ENCODE results near the gene LHFPL3.

LHFPL3 gene

GRCh38 chr7:104371980-104372357 lies 43.6 kb downstream of the LHFPL3 start:
- no peak for DNase-seq

- DNase-seq, result no peak
Measured at GRCh38 chr7:104382616-104383015, 54.2 kb downstream of the LHFPL3 start.

- no peak for DNase-seq
Measured at GRCh38 chr7:104386943-104387342, 58.5 kb downstream of the LHFPL3 start.

- DNase-seq, result no peak
Measured at GRCh38 chr7:104388222-104388621, 59.8 kb downstream of the LHFPL3 start.

- no peak for DNase-seq
Measured at GRCh38 chr7:104395162-104395561, 66.8 kb downstream of the LHFPL3 start.

GRCh38 chr7:104397442-104397841 lies 69.0 kb downstream of the LHFPL3 start:
- DNase-seq, result no peak

- no peak for DNase-seq
Measured at GRCh38 chr7:104408371-104408770, 80.0 kb downstream of the LHFPL3 start.

GRCh38 chr7:104410742-104411141 lies 82.3 kb downstream of the LHFPL3 start:
- DNase-seq, result no peak

GRCh38 chr7:104412911-104413310 lies 84.5 kb downstream of the LHFPL3 start:
- DNase-seq, result no peak

- no peak for DNase-seq
Measured at GRCh38 chr7:104414216-104414615, 85.8 kb downstream of the LHFPL3 start.

- DNase-seq, result no peak
Measured at GRCh38 chr7:104415700-104416099, 87.3 kb downstream of the LHFPL3 start.

- no peak for DNase-seq
Measured at GRCh38 chr7:104416866-104417393, 88.5 kb downstream of the LHFPL3 start.

GRCh38 chr7:104431930-104432329 lies 103.5 kb downstream of the LHFPL3 start:
- DNase-seq, result no peak

- DNase-seq, result no peak
Measured at GRCh38 chr7:104434129-104434528, 105.7 kb downstream of the LHFPL3 start.

GRCh38 chr7:104442481-104442880 lies 114.1 kb downstream of the LHFPL3 start:
- no peak for DNase-seq

GRCh38 chr7:104444017-104444416 lies 115.6 kb downstream of the LHFPL3 start:
- DNase-seq, result no peak

GRCh38 chr7:104445393-104445792 lies 117.0 kb downstream of the LHFPL3 start:
- no peak for DNase-seq

GRCh38 chr7:104450861-104451260 lies 122.5 kb downstream of the LHFPL3 start:
- DNase-seq, result no peak

- no peak for DNase-seq
Measured at GRCh38 chr7:104453190-104453589, 124.8 kb downstream of the LHFPL3 start.

- no peak for DNase-seq
Measured at GRCh38 chr7:104458875-104459274, 130.5 kb downstream of the LHFPL3 start.

- no peak for DNase-seq
Measured at GRCh38 chr7:104469166-104469820, 140.9 kb downstream of the LHFPL3 start.

- DNase-seq, result no peak
Measured at GRCh38 chr7:104480529-104480928, 152.1 kb downstream of the LHFPL3 start.

GRCh38 chr7:104482362-104483037 lies 154.1 kb downstream of the LHFPL3 start:
- no peak for DNase-seq

GRCh38 chr7:104486931-104487330 lies 158.5 kb downstream of the LHFPL3 start:
- no peak for DNase-seq

- no peak for DNase-seq
Measured at GRCh38 chr7:104487642-104488041, 159.2 kb downstream of the LHFPL3 start.

Data from CD4-positive, alpha-beta T cell treated with Interferon alpha-2 for 1 hour (primary cell).